OCI-LY3 (cell line): ENCODE measurements around the gene RXFP4.
"Not testable (repeated sequence)": the region's sequence is repeated elsewhere in the genome, so short reads cannot be mapped to it uniquely, and the experiment has no call there.

ENCODE experiments used
- H2AFZ ChIP-seq: fragments of 200-600, 300-600 bp; shearing (Covaris generic); 2 replicates; pipeline ENCODE4 v1.6.0; 2014; ENCODE audit warnings: antibody characterized with exemption, low read depth, low read length
- H3K27ac ChIP-seq: fragments of 200-600, 300-600 bp; sonication (generic); 2 replicates; pipeline ENCODE4 v1.5.1; 2014; ENCODE audit warnings: mild to moderate bottlenecking, low read length, moderate library complexity, mixed read lengths
- H3K27me3 ChIP-seq: fragments of 200-600, 300-600 bp; sonication (generic); 2 replicates; pipeline ENCODE4 v1.6.1; 2014; ENCODE audit warnings: low read depth, low read length, mixed read lengths
- H3K36me3 ChIP-seq: fragments of 200-600, 300-600 bp; sonication (generic); replicated peaks from 2 replicates; pipeline ENCODE3; 2014; ENCODE audit warnings: low read depth, low read length, mixed read lengths
- H3K4me1 ChIP-seq: fragments of 300-600, 200-600 bp; sonication (generic); 2 replicates; pipeline ENCODE4 v1.6.1; 2014; ENCODE audit warnings: low read length, mixed read lengths
- H3K4me2 ChIP-seq: fragments of 200-600, 300-600 bp; sonication (generic); 2 replicates; pipeline ENCODE4 v1.6.1; 2014; ENCODE audit warnings: low read length, mixed read lengths
- H3K4me3 ChIP-seq: fragments of 300-600, 200-600 bp; sonication (generic); 2 replicates; pipeline ENCODE4 v1.5.1; 2014; ENCODE audit warnings: antibody characterized with exemption, mild to moderate bottlenecking, low read length, moderate library complexity
- H3K79me2 ChIP-seq: fragments of 300-600, 200-600 bp; shearing (Covaris generic); 2 replicates; pipeline ENCODE4 v1.6.1; 2014; ENCODE audit warnings: mild to moderate bottlenecking, low read length, mixed read lengths
- H3K9ac ChIP-seq: fragments of 300-600, 200-600 bp; shearing (Covaris generic); 2 replicates; pipeline ENCODE4 v1.6.0; 2014; ENCODE audit warnings: mild to moderate bottlenecking, low read length, moderate library complexity
- H3K9me3 ChIP-seq: fragments of 200-600, 300-600 bp; shearing (Covaris generic); 2 replicates; pipeline ENCODE4 v1.6.1; 2014; ENCODE audit warnings: low read length, mixed read lengths; ENCODE audit not compliant: insufficient read depth
- H4K20me1 ChIP-seq: fragments of 200-600, 300-600 bp; sonication (generic); 2 replicates; pipeline ENCODE4 v1.6.1; 2016; ENCODE audit warnings: low read length, mixed read lengths; ENCODE audit not compliant: insufficient read depth
- EZH2phosphoT487 ChIP-seq: fragments of 200-600 bp; shearing (Covaris generic); IDR thresholded peaks from 2 replicates; pipeline ENCODE4 v1.6.1; 2018; ENCODE audit warnings: antibody characterized with exemption, mixed run types, low read depth
- TF ChIP-seq, protein P1 (sequence below): fragments of 200-600, 300-600 bp; sonication (generic); IDR thresholded peaks from 2 replicates; pipeline ENCODE4 v1.5.1; 2014; ENCODE audit warnings: antibody characterized with exemption, low read length, low read depth

Gene RXFP4, protein sequence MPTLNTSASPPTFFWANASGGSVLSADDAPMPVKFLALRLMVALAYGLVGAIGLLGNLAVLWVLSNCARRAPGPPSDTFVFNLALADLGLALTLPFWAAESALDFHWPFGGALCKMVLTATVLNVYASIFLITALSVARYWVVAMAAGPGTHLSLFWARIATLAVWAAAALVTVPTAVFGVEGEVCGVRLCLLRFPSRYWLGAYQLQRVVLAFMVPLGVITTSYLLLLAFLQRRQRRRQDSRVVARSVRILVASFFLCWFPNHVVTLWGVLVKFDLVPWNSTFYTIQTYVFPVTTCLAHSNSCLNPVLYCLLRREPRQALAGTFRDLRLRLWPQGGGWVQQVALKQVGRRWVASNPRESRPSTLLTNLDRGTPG

GRCh38 chr1:155940993-155941844 lies at the start of gene RXFP4:
RXFP4 (plus strand) TSS chr1:155941638; CDS start chr1:155941710, 72 bp downstream.
- H3K4me3 ChIP-seq, result no peak within 1 kb of the TSS
- peaks cover 3% of the 10 kb centered on the region for H3K36me3 ChIP-seq
- no peaks in the 10 kb centered on the region for H3K9me3 ChIP-seq
- no peaks in the 10 kb centered on the region; the same call in 1 of the 2 replicates for H3K79me2 ChIP-seq
- peak within 1 kb of the TSS; percentile 30 for H3K4me2 ChIP-seq
- H3K4me1 ChIP-seq, result peaks cover 71% of the 10 kb centered on the region
- 0 out of 2 replicates have a peak within 1 kb of the TSS, but pooled peaks have one; percentile 16 for H2AFZ ChIP-seq
- peak within 1 kb of the TSS; percentile 92 for H3K27ac ChIP-seq
- TF ChIP-seq, protein P1, sequence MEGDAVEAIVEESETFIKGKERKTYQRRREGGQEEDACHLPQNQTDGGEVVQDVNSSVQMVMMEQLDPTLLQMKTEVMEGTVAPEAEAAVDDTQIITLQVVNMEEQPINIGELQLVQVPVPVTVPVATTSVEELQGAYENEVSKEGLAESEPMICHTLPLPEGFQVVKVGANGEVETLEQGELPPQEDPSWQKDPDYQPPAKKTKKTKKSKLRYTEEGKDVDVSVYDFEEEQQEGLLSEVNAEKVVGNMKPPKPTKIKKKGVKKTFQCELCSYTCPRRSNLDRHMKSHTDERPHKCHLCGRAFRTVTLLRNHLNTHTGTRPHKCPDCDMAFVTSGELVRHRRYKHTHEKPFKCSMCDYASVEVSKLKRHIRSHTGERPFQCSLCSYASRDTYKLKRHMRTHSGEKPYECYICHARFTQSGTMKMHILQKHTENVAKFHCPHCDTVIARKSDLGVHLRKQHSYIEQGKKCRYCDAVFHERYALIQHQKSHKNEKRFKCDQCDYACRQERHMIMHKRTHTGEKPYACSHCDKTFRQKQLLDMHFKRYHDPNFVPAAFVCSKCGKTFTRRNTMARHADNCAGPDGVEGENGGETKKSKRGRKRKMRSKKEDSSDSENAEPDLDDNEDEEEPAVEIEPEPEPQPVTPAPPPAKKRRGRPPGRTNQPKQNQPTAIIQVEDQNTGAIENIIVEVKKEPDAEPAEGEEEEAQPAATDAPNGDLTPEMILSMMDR, result no peak
- no peak for TF ChIP-seq EZH2phosphoT487
- H3K27me3 ChIP-seq, result no peaks in the 10 kb centered on the region
- peak within 1 kb of the TSS; percentile 30; the same call in 1 of the 2 replicates for H3K9ac ChIP-seq
- H4K20me1 ChIP-seq, result no peaks in the 10 kb centered on the region

GRCh38 chr1:155892796-155893195 lies 48.6 kb upstream of the RXFP4 start:
- no peak overlapping the region for H3K9ac ChIP-seq
- no peaks in the 10 kb centered on the region for H3K27me3 ChIP-seq
- TF ChIP-seq, protein P1, result no peak
- TF ChIP-seq EZH2phosphoT487, result no peak
- H3K4me3 ChIP-seq, result no peak overlapping the region
- peaks cover 12% of the 10 kb centered on the region for H3K36me3 ChIP-seq
- no peaks in the 10 kb centered on the region for H3K9me3 ChIP-seq
- no peak overlapping the region for H3K27ac ChIP-seq
- no peaks in the 10 kb centered on the region for H3K79me2 ChIP-seq
- peaks cover 5% of the 10 kb centered on the region; the same call in 1 of the 2 replicates for H4K20me1 ChIP-seq
- H3K4me1 ChIP-seq, result no peaks in the 10 kb centered on the region
- no peak overlapping the region for H3K4me2 ChIP-seq
- no peak overlapping the region for H2AFZ ChIP-seq

- Histone ChIP-seq H3K4me2 (no peak overlapping the region), H3K4me3 (no peak overlapping the region), H3K9me3 (no peaks in the 10 kb centered on the region), H3K27ac (no peak overlapping the region), H3K4me1 (no peaks in the 10 kb centered on the region), H3K27me3 (no peaks in the 10 kb centered on the region), H3K79me2 (no peaks in the 10 kb centered on the region), H4K20me1 (peaks cover 5% of the 10 kb centered on the region; the same call in 1 of the 2 replicates), H3K9ac (no peak overlapping the region), H3K36me3 (peaks cover 15% of the 10 kb centered on the region), H2AFZ (no peak overlapping the region)
- TF ChIP-seq EZH2phosphoT487, result no peak
Observed at GRCh38 chr1:155893389-155894142, 47.9 kb upstream of the RXFP4 start.

DNA sequence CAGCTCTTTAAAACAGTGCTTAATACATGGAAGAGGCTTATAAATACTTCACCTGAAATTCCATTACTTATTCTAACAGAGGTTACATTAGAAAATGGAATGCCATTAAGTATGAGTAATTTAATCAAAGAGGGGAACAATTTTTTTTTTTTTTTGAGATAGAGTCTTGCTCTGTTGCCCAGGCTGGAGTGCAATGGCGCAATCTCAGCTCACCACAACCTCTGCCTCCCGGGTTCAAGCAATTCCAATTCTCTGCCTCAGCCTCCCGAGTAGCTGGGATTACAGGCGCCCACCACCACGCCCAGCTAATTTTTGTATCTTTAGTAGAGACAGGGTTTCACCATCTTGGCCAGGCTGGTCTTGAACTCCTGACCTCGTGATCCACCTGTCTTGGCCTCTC lies 45.8 kb upstream of the RXFP4 start:
- not testable (repeated sequence) for H3K4me3 ChIP-seq

DNA sequence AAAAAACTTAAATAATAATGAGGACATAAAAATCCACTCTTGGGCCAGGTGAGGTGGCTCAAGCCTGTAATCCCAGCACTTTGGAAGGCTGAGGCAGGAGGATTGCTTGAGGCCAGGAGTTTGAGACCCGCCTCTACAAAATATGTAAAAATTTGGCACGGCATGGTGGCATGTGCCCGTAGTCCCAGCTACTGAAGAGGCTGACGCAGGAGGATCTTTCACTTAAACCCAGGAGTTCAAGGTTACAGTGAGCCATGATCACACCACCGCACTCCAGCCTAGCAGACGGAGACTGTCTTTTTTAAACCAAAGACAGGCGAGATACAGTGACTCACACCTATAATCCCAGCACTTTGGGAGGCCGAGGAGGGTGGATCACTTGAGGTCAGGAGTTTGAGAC lies 45.0 kb upstream of the RXFP4 start:
- H3K79me2 ChIP-seq, H4K20me1 ChIP-seq, H3K4me1 ChIP-seq, H3K4me2 ChIP-seq, H2AFZ ChIP-seq, H3K9me3 ChIP-seq, H3K27me3 ChIP-seq, H3K27ac ChIP-seq, H3K9ac ChIP-seq, H3K4me3 ChIP-seq: not testable (repeated sequence)
- H3K36me3 ChIP-seq, result peaks cover 34% of the 10 kb centered on the region

More for the DNA sequence above, 45.8 kb upstream of the RXFP4 start:
- H3K36me3 ChIP-seq, result peaks cover 33% of the 10 kb centered on the region
- not testable (repeated sequence) for H3K79me2 ChIP-seq, H3K27me3 ChIP-seq, H3K27ac ChIP-seq, H3K4me2 ChIP-seq, H3K9ac ChIP-seq, H2AFZ ChIP-seq, H3K4me1 ChIP-seq, H3K9me3 ChIP-seq, H4K20me1 ChIP-seq
